ENCODE results near the gene DENND2C. TPM values are rescaled to one million over a fixed set of nuclear protein-coding genes. Genes with fewer than 3 reads are reported as not detected.
"Not testable (repeated sequence)": the region's sequence is repeated elsewhere in the genome, so short reads cannot be mapped to it uniquely, and the experiment has no call there.

Gene DENND2C
- total and polyA plus RNA-seq, 2 donors = 1.9 to 8.8 TPM

- Histone ChIP-seq H3K4me3 (ENCODE audit: low read depth, low read length) (no peak overlapping the region), H3K4me1 (ENCODE audit: insufficient read depth) (no peaks in the 10 kb centered on the region), H3K36me3 (ENCODE audit: insufficient read depth) (no peaks in the 10 kb centered on the region), H3K27ac (ENCODE audit: low read depth) (no peak overlapping the region)
- no peak for DNase-seq (ENCODE audit: extremely low spot score)
Observed at GRCh38 chr1:114564141-114564540, 105.7 kb downstream of the DENND2C start.

GRCh38 chr1:114562978-114563510 is 106.8 kb downstream of the DENND2C start:
- H3K4me1 ChIP-seq (ENCODE audit: insufficient read depth); DNase-seq (ENCODE audit: extremely low spot score); H3K27ac ChIP-seq (ENCODE audit: low read depth); H3K36me3 ChIP-seq (ENCODE audit: insufficient read depth); H3K4me3 ChIP-seq (ENCODE audit: low read depth, low read length): not testable (repeated sequence)
- 87% methylated on average over 3 of the region's 3 CpGs for WGBS

- 83% methylated on average over 1 of the region's 1 CpG for WGBS
- no peak for DNase-seq (ENCODE audit: extremely low spot score)
Observed at GRCh38 chr1:114561333-114561732, 108.5 kb downstream of the DENND2C start.

GRCh38 chr1:114559356-114559755 is 110.5 kb downstream of the DENND2C start:
- no peak for DNase-seq (ENCODE audit: extremely low spot score)
- WGBS = 82% methylated on average over 3 of the region's 3 CpGs
- H3K36me3 ChIP-seq (ENCODE audit: insufficient read depth) = no peaks in the 10 kb centered on the region
- no peak overlapping the region for H3K27ac ChIP-seq (ENCODE audit: low read depth)
- no peaks in the 10 kb centered on the region for H3K4me1 ChIP-seq (ENCODE audit: insufficient read depth)
- H3K4me3 ChIP-seq (ENCODE audit: low read depth, low read length) = no peak overlapping the region

More at GRCh38 chr1:114561333-114561732, 108.5 kb downstream of the DENND2C start:
- no peak overlapping the region for H3K4me3 ChIP-seq (ENCODE audit: low read depth, low read length)
- H3K4me1 ChIP-seq (ENCODE audit: insufficient read depth) = no peaks in the 10 kb centered on the region
- no peaks in the 10 kb centered on the region for H3K36me3 ChIP-seq (ENCODE audit: insufficient read depth)
- no peak overlapping the region for H3K27ac ChIP-seq (ENCODE audit: low read depth)

- WGBS = 94% methylated on average over 1 of the region's 1 CpG
- DNase-seq (ENCODE audit: extremely low spot score) = no peak
- no peaks in the 10 kb centered on the region for H3K4me1 ChIP-seq (ENCODE audit: insufficient read depth)
- H3K36me3 ChIP-seq (ENCODE audit: insufficient read depth) = no peaks in the 10 kb centered on the region
- H3K4me3 ChIP-seq (ENCODE audit: low read depth, low read length) = no peak overlapping the region
- no peak overlapping the region for H3K27ac ChIP-seq (ENCODE audit: low read depth)
Observed at GRCh38 chr1:114558544-114558943, 111.3 kb downstream of the DENND2C start.

GRCh38 chr1:114554577-114554976 is 115.3 kb downstream of the DENND2C start:
- Histone ChIP-seq H3K4me3 (ENCODE audit: low read depth, low read length) (no peak overlapping the region), H3K4me1 (ENCODE audit: insufficient read depth) (no peaks in the 10 kb centered on the region), H3K36me3 (ENCODE audit: insufficient read depth) (no peaks in the 10 kb centered on the region), H3K27ac (ENCODE audit: low read depth) (no peak overlapping the region)
- WGBS = 74% methylated on average over 2 of the region's 2 CpGs
- no peak for DNase-seq (ENCODE audit: extremely low spot score)

- Histone ChIP-seq H3K27ac (ENCODE audit: low read depth) (no peak overlapping the region), H3K4me3 (ENCODE audit: low read depth, low read length) (no peak overlapping the region), H3K4me1 (ENCODE audit: insufficient read depth) (no peaks in the 10 kb centered on the region), H3K36me3 (ENCODE audit: insufficient read depth) (no peaks in the 10 kb centered on the region)
- 95% methylated on average over 7 of the region's 7 CpGs for WGBS
- DNase-seq (ENCODE audit: extremely low spot score) = no peak
Observed at GRCh38 chr1:114552106-114552639, 117.7 kb downstream of the DENND2C start.

GRCh38 chr1:114551400-114551799 is 118.4 kb downstream of the DENND2C start:
- DNase-seq (ENCODE audit: extremely low spot score) = no peak
- no peak overlapping the region for H3K4me3 ChIP-seq (ENCODE audit: low read depth, low read length)
- no peaks in the 10 kb centered on the region for H3K36me3 ChIP-seq (ENCODE audit: insufficient read depth)
- H3K4me1 ChIP-seq (ENCODE audit: insufficient read depth) = no peaks in the 10 kb centered on the region
- no peak overlapping the region for H3K27ac ChIP-seq (ENCODE audit: low read depth)
- WGBS = 83% methylated on average over 4 of the region's 4 CpGs

- Histone ChIP-seq H3K4me3 (ENCODE audit: low read depth, low read length) (no peak overlapping the region), H3K4me1 (ENCODE audit: insufficient read depth) (no peaks in the 10 kb centered on the region), H3K27ac (ENCODE audit: low read depth) (no peak overlapping the region), H3K36me3 (ENCODE audit: insufficient read depth) (no peaks in the 10 kb centered on the region)
- DNase-seq (ENCODE audit: extremely low spot score) = no peak
- WGBS = 84% methylated on average over 2 of the region's 2 CpGs
Observed at GRCh38 chr1:114550336-114550735, 119.5 kb downstream of the DENND2C start.

GRCh38 chr1:114549137-114549536 is 120.7 kb downstream of the DENND2C start:
- H3K36me3 ChIP-seq (ENCODE audit: insufficient read depth) = no peaks in the 10 kb centered on the region
- DNase-seq (ENCODE audit: extremely low spot score) = no peak
- no peak overlapping the region for H3K4me3 ChIP-seq (ENCODE audit: low read depth, low read length)
- no peak overlapping the region for H3K27ac ChIP-seq (ENCODE audit: low read depth)
- H3K4me1 ChIP-seq (ENCODE audit: insufficient read depth) = no peaks in the 10 kb centered on the region
- 74% methylated on average over 4 of the region's 4 CpGs for WGBS

- no peak overlapping the region for H3K4me3 ChIP-seq (ENCODE audit: low read depth, low read length)
- no peak overlapping the region for H3K27ac ChIP-seq (ENCODE audit: low read depth)
- H3K4me1 ChIP-seq (ENCODE audit: insufficient read depth) = no peaks in the 10 kb centered on the region
- WGBS = 68% methylated on average over 1 of the region's 1 CpG
- no peak for DNase-seq (ENCODE audit: extremely low spot score)
- H3K36me3 ChIP-seq (ENCODE audit: insufficient read depth) = no peaks in the 10 kb centered on the region
Observed at GRCh38 chr1:114547076-114547475, 122.8 kb downstream of the DENND2C start.

- WGBS = 85% methylated on average over 2 of the region's 2 CpGs
- no peak overlapping the region for H3K27ac ChIP-seq (ENCODE audit: low read depth)
- no peaks in the 10 kb centered on the region for H3K4me1 ChIP-seq (ENCODE audit: insufficient read depth)
- no peak for DNase-seq (ENCODE audit: extremely low spot score)
- no peak overlapping the region for H3K4me3 ChIP-seq (ENCODE audit: low read depth, low read length)
- H3K36me3 ChIP-seq (ENCODE audit: insufficient read depth) = no peaks in the 10 kb centered on the region
Observed at GRCh38 chr1:114545796-114546195, 124.1 kb downstream of the DENND2C start.

GRCh38 chr1:114545315-114545714 is 124.5 kb downstream of the DENND2C start:
- H3K36me3 ChIP-seq (ENCODE audit: insufficient read depth) = no peaks in the 10 kb centered on the region
- no peak for DNase-seq (ENCODE audit: extremely low spot score)
- no peak overlapping the region for H3K4me3 ChIP-seq (ENCODE audit: low read depth, low read length)
- 32% methylated on average over 1 of the region's 1 CpG for WGBS
- H3K4me1 ChIP-seq (ENCODE audit: insufficient read depth) = no peaks in the 10 kb centered on the region
- no peak overlapping the region for H3K27ac ChIP-seq (ENCODE audit: low read depth)

- Histone ChIP-seq H3K27ac (ENCODE audit: low read depth) (no peak overlapping the region), H3K4me1 (ENCODE audit: insufficient read depth) (no peaks in the 10 kb centered on the region), H3K4me3 (ENCODE audit: low read depth, low read length) (no peak overlapping the region), H3K36me3 (ENCODE audit: insufficient read depth) (no peaks in the 10 kb centered on the region)
- no peak for DNase-seq (ENCODE audit: extremely low spot score)
- 49% methylated on average over 6 of the region's 6 CpGs for WGBS
Observed at GRCh38 chr1:114540821-114541220, 129.0 kb downstream of the DENND2C start.

GRCh38 chr1:114540272-114540671 is 129.6 kb downstream of the DENND2C start:
- Histone ChIP-seq H3K36me3 (ENCODE audit: insufficient read depth) (no peaks in the 10 kb centered on the region), H3K27ac (ENCODE audit: low read depth) (no peak overlapping the region), H3K4me1 (ENCODE audit: insufficient read depth) (no peaks in the 10 kb centered on the region), H3K4me3 (ENCODE audit: low read depth, low read length) (no peak overlapping the region)
- WGBS = 32% methylated on average over 3 of the region's 3 CpGs
- no peak for DNase-seq (ENCODE audit: extremely low spot score)
